Measurements from ENCODE around the gene MYH3. TPM values are rescaled to one million over a fixed set of nuclear protein-coding genes. Genes with fewer than 3 reads are reported as not detected.

The MYH3 gene
- total and polyA plus RNA-seq, 9 donors, result 7,710 to 16,147 (median 11,367) TPM

Other genes with a start within 250 kb of the MYH3 start
- 1,461 TPM for gene MYH8, start 235.4 kb downstream of the MYH3 start, total RNA-seq
- 1,000 to 10,000 TPM in 5 of 8 donors, 100 to 1,000 TPM in 3; 397 to 1,862 (median 1,342) TPM for gene MYH8, start 235.4 kb downstream of the MYH3 start, polyA plus RNA-seq (ENCODE audit: insufficient read depth in 1 of 8, insufficient read length in 8 of 8, low replicate concordance in 1 of 8)
- 0.09 TPM for gene MYH4, start 187.8 kb downstream of the MYH3 start, total RNA-seq
- gene MYH4, start 187.8 kb downstream of the MYH3 start, polyA plus RNA-seq (ENCODE audit: insufficient read depth in 1 of 8, insufficient read length in 8 of 8, low replicate concordance in 1 of 8), result under 1 TPM; 0.20 to 0.56 (median 0.42) TPM
- 3.4 TPM for gene MYH1, start 138.8 kb downstream of the MYH3 start, total RNA-seq
- 10 to 100 TPM in 4 of 8 donors, 1 to 10 TPM in 4; 4.1 to 18.4 (median 9.1) TPM for gene MYH1, start 138.8 kb downstream of the MYH3 start, polyA plus RNA-seq (ENCODE audit: insufficient read depth in 1 of 8, insufficient read length in 8 of 8, low replicate concordance in 1 of 8)
- gene MYH2, start 107.7 kb downstream of the MYH3 start, total RNA-seq, result 42.5 TPM
- gene MYH2, start 107.7 kb downstream of the MYH3 start, polyA plus RNA-seq (ENCODE audit: insufficient read depth in 1 of 8, insufficient read length in 8 of 8, low replicate concordance in 1 of 8), result 10 to 100 TPM in 7 of 8 donors, 1 to 10 TPM in 1; 4.1 to 53.3 (median 25.7) TPM
- 26.8 TPM for gene SCO1, start 40.2 kb upstream of the MYH3 start, total RNA-seq
- 10 to 100 TPM; 22.2 to 25.9 (median 24.2) TPM for gene SCO1, start 40.2 kb upstream of the MYH3 start, polyA plus RNA-seq (ENCODE audit: insufficient read depth in 1 of 8, insufficient read length in 8 of 8, low replicate concordance in 1 of 8)
- 16.3 TPM for gene ADPRM, start 40.3 kb upstream of the MYH3 start, total RNA-seq
- 10 to 100 TPM; 14.7 to 18.4 (median 15.8) TPM for gene ADPRM, start 40.3 kb upstream of the MYH3 start, polyA plus RNA-seq (ENCODE audit: insufficient read depth in 1 of 8, insufficient read length in 8 of 8, low replicate concordance in 1 of 8)
- 6.5 TPM for gene TMEM220, start 72.7 kb upstream of the MYH3 start, total RNA-seq
- 10 to 100 TPM in 3 of 8 donors, 1 to 10 TPM in 5; 5.1 to 13.4 (median 7.8) TPM for gene TMEM220, start 72.7 kb upstream of the MYH3 start, polyA plus RNA-seq (ENCODE audit: insufficient read depth in 1 of 8, insufficient read length in 8 of 8, low replicate concordance in 1 of 8)
- not detected for gene TMEM238L, start 146.8 kb upstream of the MYH3 start, total RNA-seq
- under 1 TPM in 5 of 8 donors, not detected in 3; 0.09 to 0.35 (median 0.11) TPM for gene TMEM238L, start 146.8 kb upstream of the MYH3 start, polyA plus RNA-seq (ENCODE audit: insufficient read depth in 1 of 8, insufficient read length in 8 of 8, low replicate concordance in 1 of 8)
- 0.04 TPM for gene PIRT, start 180.8 kb upstream of the MYH3 start, total RNA-seq
- under 1 TPM in 7 of 8 donors, not detected in 1; 0.04 to 0.34 (median 0.05) TPM for gene PIRT, start 180.8 kb upstream of the MYH3 start, polyA plus RNA-seq (ENCODE audit: insufficient read depth in 1 of 8, insufficient read length in 8 of 8, low replicate concordance in 1 of 8)